Keratinocyte (primary cell): ENCODE data around the gene SDC3.

ENCODE experiments used
- CTCF ChIP-seq, 3 experiments: IDR thresholded peaks in 1 of 3; conservative IDR thresholded peaks in 1 of 3; optimal IDR thresholded peaks in 1 of 3; 2 replicates in 2 of 3; 3 replicates in 1 of 3; pipeline versions ENCODE3 to v1.5.1; 2011; ENCODE audit warnings: low read length in 3 of 3, mild to moderate bottlenecking in 3 of 3, moderate library complexity in 2 of 3, control low read depth in 1 of 3, inconsistent platforms in 1 of 3; ENCODE audit not compliant: insufficient read depth in 2 of 3; ENCODE audit errors: extremely low read depth in 1 of 3
- EZH2 ChIP-seq: IDR thresholded peaks from one replicate; pipeline ENCODE4 v1.6.1; 2012; ENCODE audit warnings: inconsistent platforms, mild to moderate bottlenecking, low read length, moderate library complexity

GRCh38 chr1:30900486-30900885 lies 8.1 kb downstream of the SDC3 start:
- no peak for TF ChIP-seq CTCF (optimal IDR thresholded peaks at IDR 0.05 in 1 of 3, IDR thresholded peaks at IDR 0.05 in 1 of 3, conservative IDR thresholded peaks at IDR 0.05 in 1 of 3; ENCODE audit: extremely low read depth in 1 of 3, insufficient read depth in 2 of 3, low read length in 3 of 3)
- no peak for TF ChIP-seq EZH2
